Heart left ventricle (tissue), 13 donors: ENCODE results near the gene LNPEP.

Experiments used
- CTCF ChIP-seq, 12 donors: fragments of 200-600 bp; sonication (generic) in 4 of 12; IDR thresholded peaks; one replicate each; pipeline versions ENCODE4 v1.5.0 to v1.8.0; 2018 to 2022; ENCODE audit warnings: antibody characterized with exemption in 12 of 12, mild to moderate bottlenecking in 5 of 12
- POLR2A ChIP-seq, 2 donors: fragments of 450-650 bp; IDR thresholded peaks; one replicate each; pipeline ENCODE4 v1.6.1; 2017; ENCODE audit warnings: antibody characterized with exemption in 2 of 2, mild to moderate bottlenecking in 2 of 2, moderate library complexity in 2 of 2
- donor health status: ischemic (EF 13 %, LVEDD 7.1; RV severe dilation, severe dysfunction).
- donor health status: DM: no; HTN: yes; CAD: no.
- donor health status: DM: no; HTN: no; CAD: no.
- donor health status: ischemic (EF 25% LVEDD 6.9; RV normal size, moderate dysfunction).
- donor health status: ischemic (EF 25% LVEDD 5.7; RV mildly dilated, moderate dysfunction).
- donor health status: ischemic (EF 35%, LVEDD 5.7; RV mildly dilated, moderate dysfunction).
- donor health status: nonischemic (EF 11% LVEDD 7.7; RV severe dilation, severe dysfunction).
- donor health status: DM: yes; HTN: yes; CAD: no.
- donor health status: PGD.
- donor health status: ischemic (EF 29% LVEDD 5.4; RV normal size, mild dysfunction).
- donor health status: nonischemic (EF 23%, LVEDD 6.1; RV moderate dilation, normal function).

GRCh38 chr5:96902876-96903275 lies 33.0 kb upstream of the LNPEP start:
- no peak for TF ChIP-seq POLR2A (IDR thresholded peaks at IDR 0.05)
- no peak for TF ChIP-seq CTCF (IDR thresholded peaks at IDR 0.05)
